WTC11 (cell line): ENCODE data around the gene NRXN2. TPM values are rescaled to one million over a fixed set of nuclear protein-coding genes. Genes with fewer than 3 reads are reported as not detected.

Source experiments
- ATAC-seq: fragments of 200-7000 bp; cut with Tn5 transposase; 2 replicates; pipeline ENCODE4 v1.10.0; 2021; ENCODE audit warnings: mild to moderate bottlenecking, moderate library complexity
- CTCF ChIA-PET: fragments of 300-600 bp; sonication (Branson Sonifier 250); formaldehyde crosslinking; loops from one replicate; lab custom pipeline; 2021; ENCODE audit warnings: antibody characterized with exemption; lab: Charles Lee
- POLR2A ChIA-PET: fragments of 350-600 bp; sonication (Branson Sonifier 250); formaldehyde crosslinking; loops from one replicate; lab custom pipeline; 2021; ENCODE audit warnings: antibody characterized with exemption; lab: Charles Lee
- DNase-seq: peaks from one replicate; pipeline ENCODE4 v3.0.0; 2021; ENCODE audit warnings: low spot score
- H3K27ac Mint-ChIP-seq: 2 replicates; pipeline ENCODE4 v1.8.0; 2021; ENCODE audit warnings: mixed read lengths
- H3K27me3 Mint-ChIP-seq: 2 replicates; pipeline ENCODE4 v1.8.0; 2021; ENCODE audit warnings: low read depth, mild to moderate bottlenecking, moderate library complexity, mixed read lengths
- H3K36me3 Mint-ChIP-seq: 2 replicates; pipeline ENCODE4 v1.8.0; 2021; ENCODE audit warnings: mixed read lengths
- H3K4me1 Mint-ChIP-seq: 2 replicates; pipeline ENCODE4 v1.8.0; 2022; ENCODE audit warnings: mixed read lengths
- H3K4me3 Mint-ChIP-seq: 2 replicates; pipeline ENCODE4 v1.8.0; 2021; ENCODE audit warnings: mild to moderate bottlenecking, moderate library complexity, mixed read lengths
- H3K9me3 Mint-ChIP-seq: 2 replicates; pipeline ENCODE4 v1.8.0; 2021; ENCODE audit warnings: mixed read lengths
- ATF1 ChIP-seq: sonication (generic); formaldehyde crosslinking; IDR thresholded peaks from 2 replicates; pipeline ENCODE4 v1.8.1; 2023; ENCODE audit warnings: mild to moderate bottlenecking, moderate library complexity, missing genetic modification reagents
- CREB1 ChIP-seq: sonication (generic); formaldehyde crosslinking; IDR thresholded peaks from 2 replicates; pipeline ENCODE4 v1.8.0; 2023; ENCODE audit warnings: mild to moderate bottlenecking, missing genetic modification reagents
- CREM ChIP-seq: sonication (generic); formaldehyde crosslinking; IDR thresholded peaks from 2 replicates; pipeline ENCODE4 v1.8.1; 2022; ENCODE audit warnings: mild to moderate bottlenecking, missing genetic modification reagents, moderate library complexity
- IRF2 ChIP-seq: sonication (generic); formaldehyde crosslinking; IDR thresholded peaks from 2 replicates; pipeline ENCODE4 v1.8.0; 2022; ENCODE audit warnings: low read depth, missing genetic modification reagents, borderline replicate concordance
- KAT7 ChIP-seq: sonication (generic); formaldehyde crosslinking; IDR thresholded peaks from 2 replicates; pipeline ENCODE4 v1.8.1; 2023; ENCODE audit warnings: missing genetic modification reagents, mild to moderate bottlenecking, borderline replicate concordance
- NFATC4 ChIP-seq: fragments of 250-450 bp; sonication (Bioruptor Pico); IDR thresholded peaks from 2 replicates; pipeline ENCODE4 v1.9.0; 2021; ENCODE audit warnings: mild to moderate bottlenecking
- NR1H2 ChIP-seq: sonication (generic); formaldehyde crosslinking; IDR thresholded peaks from 2 replicates; pipeline ENCODE4 v1.9.0; 2021; ENCODE audit warnings: mild to moderate bottlenecking, moderate library complexity, missing genetic modification reagents
- ZBTB21 ChIP-seq: sonication (generic); formaldehyde crosslinking; IDR thresholded peaks from 2 replicates; pipeline ENCODE4 v1.8.1; 2023; ENCODE audit warnings: mild to moderate bottlenecking, missing genetic modification reagents, borderline replicate concordance
- ZNF396 ChIP-seq: fragments of 250-450 bp; sonication (Bioruptor Pico); IDR thresholded peaks from 2 replicates; pipeline ENCODE4 v1.8.0; 2021; ENCODE audit warnings: mild to moderate bottlenecking, moderate library complexity, borderline replicate concordance
- ZNF423 ChIP-seq: fragments of 250-450 bp; sonication (Bioruptor Pico); IDR thresholded peaks from 2 replicates; pipeline ENCODE4 v2.1.2; 2022; ENCODE audit warnings: mild to moderate bottlenecking, moderate library complexity
- total RNA-seq: library from RNA; stranded (reverse); gene quantifications from 3 replicates; pipeline ENCODE4 v1.2.3, GENCODE V29; 2021
- TF ChIP-seq, protein P1 (sequence below): sonication (generic); formaldehyde crosslinking; IDR thresholded peaks from 2 replicates; pipeline ENCODE4 v1.8.0; 2022; ENCODE audit warnings: mild to moderate bottlenecking, missing genetic modification reagents
- TF ChIP-seq, protein P2 (sequence below): sonication (generic); formaldehyde crosslinking; IDR thresholded peaks from 2 replicates; pipeline ENCODE4 v1.8.0; 2022; ENCODE audit warnings: missing genetic modification reagents
- TF ChIP-seq, protein P3 (sequence below): fragments of 200-600 bp; IDR thresholded peaks from 2 replicates; pipeline ENCODE4 v1.8.0; 2022; ENCODE audit warnings: antibody characterized with exemption
- TF ChIP-seq, protein P4 (sequence below): fragments of 250-450 bp; sonication (Bioruptor Pico); IDR thresholded peaks from 2 replicates; pipeline ENCODE4 v1.9.0; 2021; ENCODE audit warnings: moderate library complexity, mild to moderate bottlenecking, inconsistent platforms, borderline replicate concordance
- TF ChIP-seq, protein P5 (sequence below): fragments of 250-450 bp; sonication (Bioruptor Pico); conservative IDR thresholded peaks from 2 replicates; pipeline ENCODE4 v1.9.0; 2021; ENCODE audit warnings: mild to moderate bottlenecking
- TF ChIP-seq, protein P6 (sequence below): sonication (generic); formaldehyde crosslinking; IDR thresholded peaks from 2 replicates; pipeline ENCODE4 v1.8.1; 2022; ENCODE audit warnings: low read depth, mild to moderate bottlenecking, moderate library complexity, missing genetic modification reagents, borderline replicate concordance
- TF ChIP-seq, protein P7 (sequence below): fragments of 250-450 bp; sonication (Bioruptor Pico); IDR thresholded peaks from 2 replicates; pipeline ENCODE4 v1.8.0; 2021; ENCODE audit warnings: mild to moderate bottlenecking
- TF ChIP-seq, protein P8 (sequence below): sonication (generic); formaldehyde crosslinking; conservative IDR thresholded peaks from 2 replicates; pipeline ENCODE4 v1.8.1; 2022; ENCODE audit warnings: mild to moderate bottlenecking, missing genetic modification reagents

NRXN2 gene
- total RNA-seq, 1 experiment from 2014 or later: 8.6 TPM

DNA sequence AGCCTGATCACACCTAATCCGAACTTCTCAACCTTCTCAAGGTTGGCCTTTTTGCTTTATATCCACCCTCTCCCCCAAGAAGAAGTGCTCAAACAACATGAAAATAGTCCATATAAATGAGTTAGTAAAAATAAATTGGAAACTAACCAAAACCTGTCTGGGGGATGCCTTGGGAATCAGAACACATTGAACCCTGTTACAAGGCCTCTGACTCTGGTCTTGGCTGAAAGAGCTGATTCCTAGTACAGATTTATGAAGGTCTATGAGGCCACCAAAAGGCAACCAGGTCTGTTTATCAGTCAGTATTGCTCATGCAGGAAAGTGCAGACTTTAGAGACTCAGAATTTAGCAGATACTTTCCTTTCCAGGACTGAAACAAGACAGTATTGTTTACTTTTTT is 49.7 kb downstream of the NRXN2 start:
- no peak overlapping the region for H3K27ac Mint-ChIP-seq
- H3K4me1 Mint-ChIP-seq: no peaks in the 10 kb centered on the region
- peaks cover 47% of the 10 kb centered on the region for H3K27me3 Mint-ChIP-seq
- H3K36me3 Mint-ChIP-seq: no peaks in the 10 kb centered on the region
- POLR2A ChIA-PET: no interaction called here
- TF ChIP-seq NR1H2 (no peak), CREB1 (CRISPR knock-in tag) (no peak), CREM (CRISPR knock-in tag) (no peak), ZNF396 (no peak), IRF2 (no peak), KAT7 (CRISPR knock-in tag) (no peak), ZNF423 (CRISPR knock-in tag) (no peak), ATF1 (no peak), ZBTB21 (CRISPR knock-in tag) (no peak), NFATC4 (no peak)
- TF ChIP-seq, protein P1, sequence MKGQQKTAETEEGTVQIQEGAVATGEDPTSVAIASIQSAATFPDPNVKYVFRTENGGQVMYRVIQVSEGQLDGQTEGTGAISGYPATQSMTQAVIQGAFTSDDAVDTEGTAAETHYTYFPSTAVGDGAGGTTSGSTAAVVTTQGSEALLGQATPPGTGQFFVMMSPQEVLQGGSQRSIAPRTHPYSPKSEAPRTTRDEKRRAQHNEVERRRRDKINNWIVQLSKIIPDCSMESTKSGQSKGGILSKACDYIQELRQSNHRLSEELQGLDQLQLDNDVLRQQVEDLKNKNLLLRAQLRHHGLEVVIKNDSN (CRISPR knock-in tag): no peak
- TF ChIP-seq, protein P2, sequence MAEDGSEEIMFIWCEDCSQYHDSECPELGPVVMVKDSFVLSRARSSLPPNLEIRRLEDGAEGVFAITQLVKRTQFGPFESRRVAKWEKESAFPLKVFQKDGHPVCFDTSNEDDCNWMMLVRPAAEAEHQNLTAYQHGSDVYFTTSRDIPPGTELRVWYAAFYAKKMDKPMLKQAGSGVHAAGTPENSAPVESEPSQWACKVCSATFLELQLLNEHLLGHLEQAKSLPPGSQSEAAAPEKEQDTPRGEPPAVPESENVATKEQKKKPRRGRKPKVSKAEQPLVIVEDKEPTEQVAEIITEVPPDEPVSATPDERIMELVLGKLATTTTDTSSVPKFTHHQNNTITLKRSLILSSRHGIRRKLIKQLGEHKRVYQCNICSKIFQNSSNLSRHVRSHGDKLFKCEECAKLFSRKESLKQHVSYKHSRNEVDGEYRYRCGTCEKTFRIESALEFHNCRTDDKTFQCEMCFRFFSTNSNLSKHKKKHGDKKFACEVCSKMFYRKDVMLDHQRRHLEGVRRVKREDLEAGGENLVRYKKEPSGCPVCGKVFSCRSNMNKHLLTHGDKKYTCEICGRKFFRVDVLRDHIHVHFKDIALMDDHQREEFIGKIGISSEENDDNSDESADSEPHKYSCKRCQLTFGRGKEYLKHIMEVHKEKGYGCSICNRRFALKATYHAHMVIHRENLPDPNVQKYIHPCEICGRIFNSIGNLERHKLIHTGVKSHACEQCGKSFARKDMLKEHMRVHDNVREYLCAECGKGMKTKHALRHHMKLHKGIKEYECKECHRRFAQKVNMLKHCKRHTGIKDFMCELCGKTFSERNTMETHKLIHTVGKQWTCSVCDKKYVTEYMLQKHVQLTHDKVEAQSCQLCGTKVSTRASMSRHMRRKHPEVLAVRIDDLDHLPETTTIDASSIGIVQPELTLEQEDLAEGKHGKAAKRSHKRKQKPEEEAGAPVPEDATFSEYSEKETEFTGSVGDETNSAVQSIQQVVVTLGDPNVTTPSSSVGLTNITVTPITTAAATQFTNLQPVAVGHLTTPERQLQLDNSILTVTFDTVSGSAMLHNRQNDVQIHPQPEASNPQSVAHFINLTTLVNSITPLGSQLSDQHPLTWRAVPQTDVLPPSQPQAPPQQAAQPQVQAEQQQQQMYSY (CRISPR knock-in tag): no peak
- TF ChIP-seq, protein P3, sequence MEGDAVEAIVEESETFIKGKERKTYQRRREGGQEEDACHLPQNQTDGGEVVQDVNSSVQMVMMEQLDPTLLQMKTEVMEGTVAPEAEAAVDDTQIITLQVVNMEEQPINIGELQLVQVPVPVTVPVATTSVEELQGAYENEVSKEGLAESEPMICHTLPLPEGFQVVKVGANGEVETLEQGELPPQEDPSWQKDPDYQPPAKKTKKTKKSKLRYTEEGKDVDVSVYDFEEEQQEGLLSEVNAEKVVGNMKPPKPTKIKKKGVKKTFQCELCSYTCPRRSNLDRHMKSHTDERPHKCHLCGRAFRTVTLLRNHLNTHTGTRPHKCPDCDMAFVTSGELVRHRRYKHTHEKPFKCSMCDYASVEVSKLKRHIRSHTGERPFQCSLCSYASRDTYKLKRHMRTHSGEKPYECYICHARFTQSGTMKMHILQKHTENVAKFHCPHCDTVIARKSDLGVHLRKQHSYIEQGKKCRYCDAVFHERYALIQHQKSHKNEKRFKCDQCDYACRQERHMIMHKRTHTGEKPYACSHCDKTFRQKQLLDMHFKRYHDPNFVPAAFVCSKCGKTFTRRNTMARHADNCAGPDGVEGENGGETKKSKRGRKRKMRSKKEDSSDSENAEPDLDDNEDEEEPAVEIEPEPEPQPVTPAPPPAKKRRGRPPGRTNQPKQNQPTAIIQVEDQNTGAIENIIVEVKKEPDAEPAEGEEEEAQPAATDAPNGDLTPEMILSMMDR: no peak
- TF ChIP-seq, protein P4, sequence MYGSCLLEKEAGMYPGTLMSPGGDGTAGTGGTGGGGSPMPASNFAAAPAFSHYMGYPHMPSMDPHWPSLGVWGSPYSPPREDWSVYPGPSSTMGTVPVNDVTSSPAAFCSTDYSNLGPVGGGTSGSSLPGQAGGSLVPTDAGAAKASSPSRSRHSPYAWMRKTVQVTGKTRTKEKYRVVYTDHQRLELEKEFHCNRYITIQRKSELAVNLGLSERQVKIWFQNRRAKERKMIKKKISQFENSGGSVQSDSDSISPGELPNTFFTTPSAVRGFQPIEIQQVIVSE: no peak
- TF ChIP-seq, protein P5, sequence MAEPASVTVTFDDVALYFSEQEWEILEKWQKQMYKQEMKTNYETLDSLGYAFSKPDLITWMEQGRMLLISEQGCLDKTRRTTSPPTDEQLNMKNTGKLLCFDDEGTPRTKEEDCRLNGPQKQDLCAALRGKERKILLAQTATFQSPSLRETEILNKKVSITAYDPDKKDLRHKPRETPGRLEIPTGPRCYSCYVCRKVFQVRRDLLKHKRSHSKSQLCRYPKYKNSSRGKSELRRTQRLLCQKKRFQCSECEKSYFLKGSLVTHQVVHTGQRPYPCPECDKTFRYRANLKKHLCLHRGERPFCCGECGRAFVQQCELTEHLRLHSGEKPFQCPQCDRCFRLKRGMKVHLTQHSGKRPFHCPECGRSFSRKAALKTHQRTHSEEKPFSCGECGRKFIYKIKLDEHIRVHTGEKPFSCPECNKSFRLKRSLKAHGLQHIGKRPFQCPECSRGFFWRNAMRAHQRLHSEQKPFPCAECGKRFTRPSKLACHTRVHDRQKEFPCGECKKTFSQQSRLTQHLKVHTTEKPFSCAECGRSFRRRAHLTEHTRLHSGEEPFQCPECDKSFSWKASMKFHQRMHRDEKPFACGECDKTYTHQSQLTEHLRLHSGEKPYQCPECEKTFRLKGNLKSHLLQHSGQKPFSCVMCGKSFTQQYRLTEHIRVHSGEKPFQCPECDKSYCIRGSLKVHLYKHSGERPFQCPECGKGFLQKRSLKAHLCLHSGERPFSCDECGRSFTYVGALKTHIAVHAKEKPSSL (CRISPR knock-in tag): no peak
- TF ChIP-seq, protein P6, sequence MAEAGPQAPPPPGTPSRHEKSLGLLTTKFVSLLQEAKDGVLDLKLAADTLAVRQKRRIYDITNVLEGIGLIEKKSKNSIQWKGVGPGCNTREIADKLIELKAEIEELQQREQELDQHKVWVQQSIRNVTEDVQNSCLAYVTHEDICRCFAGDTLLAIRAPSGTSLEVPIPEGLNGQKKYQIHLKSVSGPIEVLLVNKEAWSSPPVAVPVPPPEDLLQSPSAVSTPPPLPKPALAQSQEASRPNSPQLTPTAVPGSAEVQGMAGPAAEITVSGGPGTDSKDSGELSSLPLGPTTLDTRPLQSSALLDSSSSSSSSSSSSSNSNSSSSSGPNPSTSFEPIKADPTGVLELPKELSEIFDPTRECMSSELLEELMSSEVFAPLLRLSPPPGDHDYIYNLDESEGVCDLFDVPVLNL (CRISPR knock-in tag): no peak
- TF ChIP-seq, protein P7, sequence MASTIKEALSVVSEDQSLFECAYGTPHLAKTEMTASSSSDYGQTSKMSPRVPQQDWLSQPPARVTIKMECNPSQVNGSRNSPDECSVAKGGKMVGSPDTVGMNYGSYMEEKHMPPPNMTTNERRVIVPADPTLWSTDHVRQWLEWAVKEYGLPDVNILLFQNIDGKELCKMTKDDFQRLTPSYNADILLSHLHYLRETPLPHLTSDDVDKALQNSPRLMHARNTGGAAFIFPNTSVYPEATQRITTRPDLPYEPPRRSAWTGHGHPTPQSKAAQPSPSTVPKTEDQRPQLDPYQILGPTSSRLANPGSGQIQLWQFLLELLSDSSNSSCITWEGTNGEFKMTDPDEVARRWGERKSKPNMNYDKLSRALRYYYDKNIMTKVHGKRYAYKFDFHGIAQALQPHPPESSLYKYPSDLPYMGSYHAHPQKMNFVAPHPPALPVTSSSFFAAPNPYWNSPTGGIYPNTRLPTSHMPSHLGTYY (CRISPR knock-in tag): no peak
- TF ChIP-seq, protein P8, sequence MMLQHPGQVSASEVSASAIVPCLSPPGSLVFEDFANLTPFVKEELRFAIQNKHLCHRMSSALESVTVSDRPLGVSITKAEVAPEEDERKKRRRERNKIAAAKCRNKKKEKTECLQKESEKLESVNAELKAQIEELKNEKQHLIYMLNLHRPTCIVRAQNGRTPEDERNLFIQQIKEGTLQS: no peak
- no peaks in the 10 kb centered on the region for H3K9me3 Mint-ChIP-seq
- DNase-seq: no peak
- CTCF ChIA-PET: interaction anchor here (0.9 to 4.6 kb wide), 8 partner anchors 15 to 318 kb away, joined by 3 to 31 read pairs (median 8); no protein-coding TSS in a partner anchor
- no peak for ATAC-seq
- no peak overlapping the region for H3K4me3 Mint-ChIP-seq
